GM12878 (cell line): ENCODE measurements around the gene TAF10.

Source experiments
- CTCF ChIP-seq, 3 experiments: IDR thresholded peaks in 2 of 3; conservative IDR thresholded peaks in 1 of 3; 2 replicates each; pipeline ENCODE4 v1.5.1; 2011; ENCODE audit warnings: low read depth in 3 of 3, low read length in 3 of 3, mild to moderate bottlenecking in 3 of 3, control low read depth in 2 of 3, moderate library complexity in 2 of 3, inconsistent platforms in 1 of 3, mixed read lengths in 1 of 3; ENCODE audit not compliant: control insufficient read depth in 2 of 3, insufficient read depth in 1 of 3; ENCODE audit errors: extremely low read depth in 1 of 3
- PML ChIP-seq: IDR thresholded peaks from 2 replicates; pipeline ENCODE4 v1.6.1; 2012; ENCODE audit warnings: low read length, inconsistent platforms
- POLR2AphosphoS5 ChIP-seq: IDR thresholded peaks from 2 replicates; pipeline ENCODE4 v1.6.1; 2011; ENCODE audit warnings: mild to moderate bottlenecking, low read length, inconsistent platforms
- SREBF2 ChIP-seq: IDR thresholded peaks from 2 replicates; pipeline ENCODE4 v1.6.1; 2012; ENCODE audit warnings: mild to moderate bottlenecking, low read length

- TF ChIP-seq CTCF (IDR thresholded peaks at IDR 0.05 in 2 of 3, conservative IDR thresholded peaks at IDR 0.05 in 1 of 3; ENCODE audit: control insufficient read depth in 2 of 3, extremely low read depth in 1 of 3, insufficient read depth in 1 of 3, low read depth in 3 of 3, low read length in 3 of 3) (no peak), PML (no peak), SREBF2 (no peak), POLR2AphosphoS5 (no peak)
These were observed 4.7 kb upstream of the TAF10 start for GRCh38 chr11:6616596-6617250.
